GM12878 (cell line): Measurements from ENCODE around the gene MYO6. TPM values are rescaled to one million over a fixed set of nuclear protein-coding genes. Genes with fewer than 3 reads are reported as not detected.

Source experiments
- ATAC-seq: fragments of 200-7000 bp; cut with Tn5 transposase; 3 replicates; pipeline ENCODE4 v1.9.1; 2020; ENCODE audit warnings: mild to moderate bottlenecking, moderate library complexity
- BruUV-seq: library from RNA; stranded (reverse); fragments of 400-500 nt; replicated peaks from 2 replicates; lab custom pipeline; 2021; lab: Mats Ljungman, UMichigan
- CTCF ChIA-PET: fragments of 300-600 bp; sonication (Branson Sonifier 250); formaldehyde crosslinking; extraction: SDS; loops from one replicate; lab custom pipeline; 2021; ENCODE audit warnings: inconsistent platforms; lab: Yijun Ruan, JAX
- POLR2A ChIA-PET: fragments of 350-600 bp; formaldehyde crosslinking; extraction: SDS; loops from one replicate; lab custom pipeline; 2021; ENCODE audit warnings: inconsistent platforms; lab: Charles Lee
- RAD21 ChIA-PET: fragments of 300-600 bp; sonication (Branson Sonifier 250); formaldehyde crosslinking; loops from one replicate; lab custom pipeline; 2023; ENCODE audit warnings: antibody characterized with exemption; ENCODE audit not compliant: unreplicated experiment; lab: Charles Lee
- SMC1A ChIA-PET: fragments of 300-600 bp; sonication (Branson Sonifier 250); formaldehyde crosslinking; loops from one replicate; lab custom pipeline; 2023; ENCODE audit not compliant: unreplicated experiment, uncharacterized antibody; lab: Charles Lee
- DNase-seq: peaks from one replicate; pipeline ENCODE4 v3.0.0-alpha.2; 2011; ENCODE audit warnings: low read depth, low spot score
- FAIRE-seq: peaks from 3 replicates; lab custom pipeline; 2011; peaks lifted over from hg19 to GRCh38; lab: Jason Lieb, UNC
- H2AFZ ChIP-seq: 2 replicates; pipeline ENCODE4 v1.6.0; 2011; ENCODE audit warnings: low read depth, low read length, control low read depth; ENCODE audit not compliant: control insufficient read depth
- H3K27ac ChIP-seq: 2 replicates; pipeline ENCODE4 v1.5.1; 2011; ENCODE audit warnings: control low read depth; ENCODE audit not compliant: control insufficient read depth, insufficient read depth
- H3K27me3 ChIP-seq, 2 experiments: replicated peaks in 1 of 2; 2 replicates each; pipeline versions ENCODE4 v1.6.0 to v1.6.1; 2011; ENCODE audit warnings: low read length in 1 of 2; ENCODE audit not compliant: control insufficient read depth in 2 of 2, insufficient read depth in 2 of 2
- H3K36me3 ChIP-seq, 2 experiments: 2 replicates each; pipeline ENCODE4 v1.5.1; 2011; ENCODE audit warnings: low read length in 1 of 2; ENCODE audit not compliant: control insufficient read depth in 2 of 2, insufficient read depth in 2 of 2
- H3K4me1 ChIP-seq: 2 replicates; pipeline ENCODE4 v1.6.1; 2011; ENCODE audit warnings: mild to moderate bottlenecking, low read length, moderate library complexity, mixed read lengths; ENCODE audit not compliant: control insufficient read depth, insufficient read depth
- H3K4me2 ChIP-seq: 2 replicates; pipeline ENCODE4 v1.6.0; 2011; ENCODE audit warnings: control low read depth; ENCODE audit not compliant: control insufficient read depth, insufficient read depth
- H3K4me3 ChIP-seq: fragments of 200-600 bp; sonication (generic); 2 replicates; pipeline ENCODE4 v1.5.1; 2016
- H3K79me2 ChIP-seq: 2 replicates; pipeline ENCODE4 v1.6.0; 2011; ENCODE audit warnings: low read length; ENCODE audit not compliant: control insufficient read depth, insufficient read depth
- H3K9ac ChIP-seq: 2 replicates; pipeline ENCODE4 v1.8.0; 2011; ENCODE audit warnings: low read length, control low read depth, mixed read lengths; ENCODE audit not compliant: control insufficient read depth, insufficient read depth
- H3K9me3 ChIP-seq: replicated peaks from 3 replicates; pipeline ENCODE4 v1.5.1; 2011; ENCODE audit warnings: mild to moderate bottlenecking, low read length; ENCODE audit not compliant: control insufficient read depth, insufficient read depth
- H4K20me1 ChIP-seq: 2 replicates; pipeline ENCODE4 v1.6.0; 2011; ENCODE audit not compliant: control insufficient read depth, insufficient read depth
- EED ChIP-seq: sonication (generic); IDR thresholded peaks from 2 replicates; pipeline ENCODE4 v1.6.1; 2016; ENCODE audit warnings: antibody characterized with exemption, low read depth
- IKZF2 ChIP-seq, 2 experiments: fragments of 450-650 bp; IDR thresholded peaks; 2 replicates each; pipeline ENCODE4 v1.6.1; 2017; ENCODE audit warnings: mild to moderate bottlenecking in 2 of 2, moderate library complexity in 2 of 2
- IRF4 ChIP-seq: IDR thresholded peaks from 2 replicates; pipeline ENCODE4 v1.6.1; 2011; ENCODE audit warnings: low read depth, low read length
- JUNB ChIP-seq: IDR thresholded peaks from 2 replicates; pipeline ENCODE4 v1.6.1; 2016; ENCODE audit warnings: antibody characterized with exemption, mild to moderate bottlenecking
- SP1 ChIP-seq: IDR thresholded peaks from one replicate; pipeline ENCODE4 v1.6.1; 2011; ENCODE audit warnings: low read depth, low read length
- ZSCAN29 ChIP-seq: fragments of 450-650 bp; IDR thresholded peaks from 2 replicates; pipeline ENCODE4 v1.6.1; 2017; ENCODE audit warnings: mild to moderate bottlenecking, moderate library complexity
- WGBS: methylation state at CpG from one replicate; pipeline ENCODE4 v1.1.6; 2016; ENCODE audit warnings: low lambda C conversion rate; ENCODE audit not compliant: insufficient replicate concordance, insufficient coverage; ENCODE audit errors: missing lambda C conversion rate; 5-methylcytosine and 5-hydroxymethylcytosine counted together
- in situ Hi-C: fragments of 300-500 bp; cut with MboI; formaldehyde crosslinking; loops from 9 replicates; pipeline ENCODE4 v1.14.3; 2018; ENCODE audit warnings: mixed read lengths
- intact Hi-C: fragments of 100-400 bp; cut with micrococcal nuclease; formaldehyde crosslinking; loops from one replicate; pipeline ENCODE4 v1.14.2; 2022; ENCODE audit not compliant: unreplicated experiment
- polyA plus RNA-seq, 11 experiments: library from polyadenylated mRNA; depleted of rRNA in 4 of 11; unstranded in 6 of 11; stranded (reverse) in 5 of 11; fragments of >200 nt; fragmentation: Nextera tagmentation in 4 of 11; fragmentation: Illumina TruSeq in 1 of 11; extraction: Ambion mirVana in 4 of 11; extraction: Trizol in 1 of 11; gene quantifications; 1 replicate in 1 of 11; 2 replicates in 10 of 11; pipeline versions ENCODE4 v1.2.1 to v1.2.3, GENCODE V29; 2011 to 2016; ENCODE audit warnings: inconsistent platforms in 2 of 11, missing spikeins in 2 of 11, low read depth in 1 of 11
- total RNA-seq, 4 experiments: library from RNA; depleted of rRNA in 3 of 4; stranded (reverse); fragments of >200 nt in 3 of 4; fragmentation: Illumina TruSeq in 1 of 4; extraction: Trizol in 1 of 4; gene quantifications; 2 replicates each; pipeline versions ENCODE4 v1.2.1 to v1.2.3, GENCODE V29; 2013 to 2021
- TF ChIP-seq, protein P1 (sequence below): fragments of 450-650 bp; IDR thresholded peaks from 2 replicates; pipeline ENCODE4 v1.6.1; 2016; ENCODE audit warnings: mild to moderate bottlenecking
- TF ChIP-seq, protein P2 (sequence below): fragments of 450-650 bp; IDR thresholded peaks from 2 replicates; pipeline ENCODE4 v1.6.1; 2017; ENCODE audit warnings: low read depth, mild to moderate bottlenecking, moderate library complexity
- TF ChIP-seq, protein P3 (sequence below): IDR thresholded peaks from 2 replicates; pipeline ENCODE4 v1.6.1; 2012; ENCODE audit warnings: low read depth, low read length, improper control_type of control experiment
- TF ChIP-seq, protein P4 (sequence below): IDR thresholded peaks from 2 replicates; pipeline ENCODE4 v1.6.1; 2011; ENCODE audit warnings: mild to moderate bottlenecking, low read depth, low read length, moderate library complexity; ENCODE audit not compliant: insufficient replicate concordance
- TF ChIP-seq, protein P5 (sequence below): fragments of 450-650 bp; conservative IDR thresholded peaks from 2 replicates; pipeline ENCODE4 v1.6.1; 2017; ENCODE audit warnings: mild to moderate bottlenecking, moderate library complexity

The MYO6 gene
- total and polyA plus RNA-seq, 10 of the 15 experiments (the other 5 are each of a cell fraction or from before 2014, with no cell fraction given): 7.9 to 30.4 (median 16.8) TPM

DNA sequence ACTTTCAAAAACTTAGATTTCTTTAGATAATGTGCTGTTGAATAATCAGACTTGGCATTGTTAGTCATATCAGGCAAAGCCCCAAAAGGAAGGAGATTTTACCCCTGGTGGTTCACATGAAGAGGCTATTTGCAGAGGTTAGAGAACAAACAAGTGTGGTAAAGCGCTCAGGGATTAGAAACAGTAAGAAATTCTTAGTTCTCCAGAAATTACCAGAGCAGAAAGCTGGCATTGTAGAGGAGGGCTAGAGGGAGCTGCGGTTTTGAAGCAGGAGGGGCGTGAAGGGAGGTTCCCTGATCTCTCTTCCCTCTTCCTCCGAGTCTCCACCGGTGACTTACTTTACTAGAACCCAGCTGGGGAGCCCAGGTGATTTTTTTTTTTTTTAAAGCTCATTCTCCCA is 10.2 kb downstream of the MYO6 start:
- POLR2A ChIA-PET: interaction anchor here (0.7 to 0.8 kb wide), 2 partner anchors 23 to 42 kb away, joined by 3 read pairs; no protein-coding TSS in a partner anchor
- SMC1A ChIA-PET: interaction anchor here (0.7 to 3.4 kb wide), 7 partner anchors 12 to 111 kb away, joined by 3 to 12 read pairs (median 3); no protein-coding TSS in a partner anchor
- no TSS peak for BruUV-seq
- TF ChIP-seq, protein P1, sequence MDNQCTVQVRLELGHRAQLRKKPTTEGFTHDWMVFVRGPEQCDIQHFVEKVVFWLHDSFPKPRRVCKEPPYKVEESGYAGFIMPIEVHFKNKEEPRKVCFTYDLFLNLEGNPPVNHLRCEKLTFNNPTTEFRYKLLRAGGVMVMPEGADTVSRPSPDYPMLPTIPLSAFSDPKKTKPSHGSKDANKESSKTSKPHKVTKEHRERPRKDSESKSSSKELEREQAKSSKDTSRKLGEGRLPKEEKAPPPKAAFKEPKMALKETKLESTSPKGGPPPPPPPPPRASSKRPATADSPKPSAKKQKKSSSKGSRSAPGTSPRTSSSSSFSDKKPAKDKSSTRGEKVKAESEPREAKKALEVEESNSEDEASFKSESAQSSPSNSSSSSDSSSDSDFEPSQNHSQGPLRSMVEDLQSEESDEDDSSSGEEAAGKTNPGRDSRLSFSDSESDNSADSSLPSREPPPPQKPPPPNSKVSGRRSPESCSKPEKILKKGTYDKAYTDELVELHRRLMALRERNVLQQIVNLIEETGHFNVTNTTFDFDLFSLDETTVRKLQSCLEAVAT: no peak
- TF ChIP-seq, protein P2, sequence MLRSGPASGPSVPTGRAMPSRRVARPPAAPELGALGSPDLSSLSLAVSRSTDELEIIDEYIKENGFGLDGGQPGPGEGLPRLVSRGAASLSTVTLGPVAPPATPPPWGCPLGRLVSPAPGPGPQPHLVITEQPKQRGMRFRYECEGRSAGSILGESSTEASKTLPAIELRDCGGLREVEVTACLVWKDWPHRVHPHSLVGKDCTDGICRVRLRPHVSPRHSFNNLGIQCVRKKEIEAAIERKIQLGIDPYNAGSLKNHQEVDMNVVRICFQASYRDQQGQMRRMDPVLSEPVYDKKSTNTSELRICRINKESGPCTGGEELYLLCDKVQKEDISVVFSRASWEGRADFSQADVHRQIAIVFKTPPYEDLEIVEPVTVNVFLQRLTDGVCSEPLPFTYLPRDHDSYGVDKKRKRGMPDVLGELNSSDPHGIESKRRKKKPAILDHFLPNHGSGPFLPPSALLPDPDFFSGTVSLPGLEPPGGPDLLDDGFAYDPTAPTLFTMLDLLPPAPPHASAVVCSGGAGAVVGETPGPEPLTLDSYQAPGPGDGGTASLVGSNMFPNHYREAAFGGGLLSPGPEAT: 0 out of 2 replicates have a peak, but pooled peaks have one; percentile 9
- TF ChIP-seq IRF4 (no peak), IKZF2 (IDR thresholded peaks at IDR 0.05) (peak; percentile 31 to 45; a peak in 2 of 4 replicates), SP1 (no peak), JUNB (0 out of 2 replicates have a peak, but pooled peaks have one; percentile 24), ZSCAN29 (no peak), EED (peak; percentile 32; the same call in 1 of the 2 replicates)
- TF ChIP-seq, protein P3, sequence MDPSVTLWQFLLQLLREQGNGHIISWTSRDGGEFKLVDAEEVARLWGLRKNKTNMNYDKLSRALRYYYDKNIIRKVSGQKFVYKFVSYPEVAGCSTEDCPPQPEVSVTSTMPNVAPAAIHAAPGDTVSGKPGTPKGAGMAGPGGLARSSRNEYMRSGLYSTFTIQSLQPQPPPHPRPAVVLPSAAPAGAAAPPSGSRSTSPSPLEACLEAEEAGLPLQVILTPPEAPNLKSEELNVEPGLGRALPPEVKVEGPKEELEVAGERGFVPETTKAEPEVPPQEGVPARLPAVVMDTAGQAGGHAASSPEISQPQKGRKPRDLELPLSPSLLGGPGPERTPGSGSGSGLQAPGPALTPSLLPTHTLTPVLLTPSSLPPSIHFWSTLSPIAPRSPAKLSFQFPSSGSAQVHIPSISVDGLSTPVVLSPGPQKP: no peak
- TF ChIP-seq, protein P4, sequence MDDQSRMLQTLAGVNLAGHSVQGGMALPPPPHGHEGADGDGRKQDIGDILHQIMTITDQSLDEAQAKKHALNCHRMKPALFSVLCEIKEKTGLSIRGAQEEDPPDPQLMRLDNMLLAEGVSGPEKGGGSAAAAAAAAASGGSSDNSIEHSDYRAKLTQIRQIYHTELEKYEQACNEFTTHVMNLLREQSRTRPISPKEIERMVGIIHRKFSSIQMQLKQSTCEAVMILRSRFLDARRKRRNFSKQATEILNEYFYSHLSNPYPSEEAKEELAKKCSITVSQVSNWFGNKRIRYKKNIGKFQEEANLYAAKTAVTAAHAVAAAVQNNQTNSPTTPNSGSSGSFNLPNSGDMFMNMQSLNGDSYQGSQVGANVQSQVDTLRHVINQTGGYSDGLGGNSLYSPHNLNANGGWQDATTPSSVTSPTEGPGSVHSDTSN: no peak
- TF ChIP-seq, protein P5, sequence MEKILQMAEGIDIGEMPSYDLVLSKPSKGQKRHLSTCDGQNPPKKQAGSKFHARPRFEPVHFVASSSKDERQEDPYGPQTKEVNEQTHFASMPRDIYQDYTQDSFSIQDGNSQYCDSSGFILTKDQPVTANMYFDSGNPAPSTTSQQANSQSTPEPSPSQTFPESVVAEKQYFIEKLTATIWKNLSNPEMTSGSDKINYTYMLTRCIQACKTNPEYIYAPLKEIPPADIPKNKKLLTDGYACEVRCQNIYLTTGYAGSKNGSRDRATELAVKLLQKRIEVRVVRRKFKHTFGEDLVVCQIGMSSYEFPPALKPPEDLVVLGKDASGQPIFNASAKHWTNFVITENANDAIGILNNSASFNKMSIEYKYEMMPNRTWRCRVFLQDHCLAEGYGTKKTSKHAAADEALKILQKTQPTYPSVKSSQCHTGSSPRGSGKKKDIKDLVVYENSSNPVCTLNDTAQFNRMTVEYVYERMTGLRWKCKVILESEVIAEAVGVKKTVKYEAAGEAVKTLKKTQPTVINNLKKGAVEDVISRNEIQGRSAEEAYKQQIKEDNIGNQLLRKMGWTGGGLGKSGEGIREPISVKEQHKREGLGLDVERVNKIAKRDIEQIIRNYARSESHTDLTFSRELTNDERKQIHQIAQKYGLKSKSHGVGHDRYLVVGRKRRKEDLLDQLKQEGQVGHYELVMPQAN: no peak

More for the DNA sequence above, 10.2 kb downstream of the MYO6 start:
- Histone ChIP-seq H3K36me3 (peaks cover 0 to 2% of the 10 kb centered on the region in 2 experiments; a peak in 2 of 4 replicates), H3K27ac (no peak overlapping the region), H3K27me3 (no peaks in the 10 kb centered on the region), H4K20me1 (no peaks in the 10 kb centered on the region), H3K79me2 (no peaks in the 10 kb centered on the region), H3K4me1 (no peaks in the 10 kb centered on the region), H3K4me3 (no peak overlapping the region), H3K4me2 (no peak overlapping the region), H3K9ac (no peak overlapping the region), H2AFZ (no peak overlapping the region), H3K9me3 (no peaks in the 10 kb centered on the region)
- in situ Hi-C loops (loop anchor here (10.0 kb wide), 1 partner anchor 474 kb away; the partner anchor contains the start of gene TMEM30A), intact Hi-C loops (loop anchor here (10.0 kb wide), 1 partner anchor 264 kb away; the partner anchor contains the start of gene FILIP1)
- under 1% methylated on average over 5 of the region's 5 CpGs for WGBS
- ChIA-PET RAD21 (interaction anchor here (1.0 kb wide), 1 partner anchor 9 kb away, joined by 4 read pairs; no protein-coding TSS in a partner anchor), CTCF (interaction anchor here (0.7 kb wide), 1 partner anchor 32 kb away, joined by 4 read pairs; no protein-coding TSS in a partner anchor)
- no peak for DNase-seq
- FAIRE-seq: no peak
- peak; percentile 65 for ATAC-seq
